ENCODE data around the gene PPP2R2C.

The PPP2R2C gene

GRCh38 chr4:6441758-6442157 lies 30.7 kb downstream of the PPP2R2C start:
- DNase-seq (ENCODE audit: extremely low read depth, low read depth), result no peak
- TF ChIP-seq, protein P1, sequence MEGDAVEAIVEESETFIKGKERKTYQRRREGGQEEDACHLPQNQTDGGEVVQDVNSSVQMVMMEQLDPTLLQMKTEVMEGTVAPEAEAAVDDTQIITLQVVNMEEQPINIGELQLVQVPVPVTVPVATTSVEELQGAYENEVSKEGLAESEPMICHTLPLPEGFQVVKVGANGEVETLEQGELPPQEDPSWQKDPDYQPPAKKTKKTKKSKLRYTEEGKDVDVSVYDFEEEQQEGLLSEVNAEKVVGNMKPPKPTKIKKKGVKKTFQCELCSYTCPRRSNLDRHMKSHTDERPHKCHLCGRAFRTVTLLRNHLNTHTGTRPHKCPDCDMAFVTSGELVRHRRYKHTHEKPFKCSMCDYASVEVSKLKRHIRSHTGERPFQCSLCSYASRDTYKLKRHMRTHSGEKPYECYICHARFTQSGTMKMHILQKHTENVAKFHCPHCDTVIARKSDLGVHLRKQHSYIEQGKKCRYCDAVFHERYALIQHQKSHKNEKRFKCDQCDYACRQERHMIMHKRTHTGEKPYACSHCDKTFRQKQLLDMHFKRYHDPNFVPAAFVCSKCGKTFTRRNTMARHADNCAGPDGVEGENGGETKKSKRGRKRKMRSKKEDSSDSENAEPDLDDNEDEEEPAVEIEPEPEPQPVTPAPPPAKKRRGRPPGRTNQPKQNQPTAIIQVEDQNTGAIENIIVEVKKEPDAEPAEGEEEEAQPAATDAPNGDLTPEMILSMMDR (IDR thresholded peaks at IDR 0.05; ENCODE audit: low read depth, low read length), result no peak

DNA sequence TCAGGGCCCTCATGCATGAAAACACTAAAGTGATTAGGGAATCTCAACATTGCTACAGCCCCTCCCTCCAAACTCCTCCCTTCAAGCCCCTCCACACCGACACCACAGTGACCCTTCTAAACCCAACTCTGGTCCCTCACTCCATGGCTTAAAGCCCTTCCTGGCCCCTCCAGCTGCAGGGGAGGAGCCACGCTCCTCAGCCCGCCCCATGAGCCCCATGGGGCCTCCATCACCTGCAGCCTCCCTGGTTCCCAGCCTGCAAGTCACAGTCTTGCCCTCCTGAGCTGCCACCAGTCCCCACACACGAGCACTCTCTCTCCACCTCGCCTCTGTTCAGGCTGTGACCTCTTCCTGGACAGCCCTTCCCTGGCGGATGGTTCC lies 31.2 kb downstream of the PPP2R2C start:
- no peak for DNase-seq (ENCODE audit: extremely low read depth, low read depth)
- TF ChIP-seq, protein P1 (IDR thresholded peaks at IDR 0.05; ENCODE audit: low read depth, low read length), result no peak

DNA sequence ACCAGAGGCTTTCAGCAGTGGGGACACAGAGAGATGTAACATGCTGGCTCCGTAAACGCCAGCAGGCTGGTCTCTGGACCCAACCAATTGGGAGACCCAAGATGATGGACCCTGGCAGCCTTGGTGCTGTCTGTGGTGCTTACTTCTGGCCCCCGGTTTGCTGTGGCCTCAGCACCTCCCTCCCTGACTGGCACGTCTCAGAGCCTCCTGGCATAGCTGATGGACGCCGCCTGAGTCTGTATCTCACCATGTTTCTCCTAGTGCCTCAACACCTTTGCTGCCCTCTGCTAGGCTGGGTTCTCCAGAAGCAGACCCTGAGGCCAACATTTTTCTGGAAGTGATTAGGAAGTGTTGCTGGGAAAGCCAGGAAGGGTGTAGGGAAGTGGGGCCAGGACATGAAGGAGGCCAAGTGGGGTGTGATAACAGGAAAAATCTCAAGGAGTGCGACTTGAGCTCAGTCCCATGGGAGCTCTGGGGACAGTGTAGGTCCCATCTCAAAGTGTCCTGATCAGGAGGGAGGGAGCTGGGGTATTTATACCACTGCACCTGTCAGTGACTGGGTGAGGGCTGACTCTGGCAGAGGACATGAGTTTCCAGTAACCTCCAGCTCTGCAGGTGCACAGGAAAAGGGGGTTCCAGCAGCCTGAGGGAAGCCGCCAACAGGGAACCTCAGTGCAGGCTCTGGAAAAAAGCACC lies 31.8 kb downstream of the PPP2R2C start:
- TF ChIP-seq, protein P1 (IDR thresholded peaks at IDR 0.05; ENCODE audit: low read depth, low read length), result no peak
- DNase-seq (ENCODE audit: extremely low read depth, low read depth), result no peak

- TF ChIP-seq, protein P1 (IDR thresholded peaks at IDR 0.05; ENCODE audit: low read depth, low read length), result no peak
- DNase-seq (ENCODE audit: extremely low read depth, low read depth), result no peak
Observed at GRCh38 chr4:6439120-6439762, 33.2 kb downstream of the PPP2R2C start.

DNA sequence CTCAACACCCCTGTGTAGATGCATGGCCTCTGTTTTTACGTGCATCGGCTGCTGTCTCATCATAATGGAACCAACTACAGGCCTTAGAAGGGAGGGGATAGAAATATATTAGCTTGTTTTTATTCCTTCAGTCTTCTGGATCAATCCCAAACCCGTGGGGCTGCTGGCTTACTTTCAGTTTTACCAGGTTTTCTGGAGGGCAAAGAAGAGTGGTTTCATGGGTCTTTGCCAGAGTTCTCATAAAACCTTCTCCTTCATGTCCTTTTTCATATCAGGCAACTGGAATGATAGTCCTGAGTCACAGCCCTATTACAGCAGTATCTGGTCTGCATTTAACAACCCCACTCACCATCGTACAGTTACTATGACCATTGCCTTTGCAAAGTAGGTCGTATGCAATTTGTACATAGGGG lies 34.6 kb downstream of the PPP2R2C start:
- TF ChIP-seq, protein P1 (IDR thresholded peaks at IDR 0.05; ENCODE audit: low read depth, low read length), result no peak
- no peak for DNase-seq (ENCODE audit: extremely low read depth, low read depth)

GRCh38 chr4:6435010-6435409 lies 37.4 kb downstream of the PPP2R2C start:
- TF ChIP-seq, protein P1 (IDR thresholded peaks at IDR 0.05; ENCODE audit: low read depth, low read length), result no peak
- DNase-seq (ENCODE audit: extremely low read depth, low read depth), result no peak

- TF ChIP-seq, protein P1 (IDR thresholded peaks at IDR 0.05; ENCODE audit: low read depth, low read length), result no peak
- no peak for DNase-seq (ENCODE audit: extremely low read depth, low read depth)
Observed at GRCh38 chr4:6430927-6431326, 41.5 kb downstream of the PPP2R2C start.

All from AG09319 (cell line).